Coronary artery (tissue), 2 donors: ENCODE measurements around the gene PWWP2B.

ENCODE experiments used
- DNase-seq: peaks from one replicate; pipeline ENCODE4 v3.0.0-alpha.2; 2017; ENCODE audit warnings: low spot score
- H3K27ac ChIP-seq, 2 donors: fragments of 200-600 bp; sonication (generic); one replicate each; pipeline ENCODE4 v1.5.1; 2016 to 2019
- H3K4me3 ChIP-seq: fragments of 200-600 bp; sonication (generic); 2 replicates; pipeline ENCODE4 v1.5.1; 2016; ENCODE audit warnings: mild to moderate bottlenecking, moderate library complexity
- CTCF ChIP-seq: fragments of 200-600 bp; sonication (generic); IDR thresholded peaks from one replicate; pipeline ENCODE4 v1.5.1; 2019; ENCODE audit warnings: antibody characterized with exemption

The PWWP2B gene

GRCh38 chr10:132447446-132448247, 50.6 kb downstream of the PWWP2B start:
- Histone ChIP-seq H3K4me3 (no peak overlapping the region), H3K27ac (peak overlapping the region in 1 of 2 donors; percentile 23)
- TF ChIP-seq CTCF: no peak
- no peak for DNase-seq

GRCh38 chr10:132448248-132448731, 51.3 kb downstream of the PWWP2B start:
- H3K4me3 ChIP-seq: no peak overlapping the region
- no peak for DNase-seq
- H3K27ac ChIP-seq: peak overlapping the region in 1 of 2 donors; percentile 23
- no peak for TF ChIP-seq CTCF

- DNase-seq: no peak
- no peak overlapping the region for H3K4me3 ChIP-seq
- no peak overlapping the region for H3K27ac ChIP-seq
- TF ChIP-seq CTCF: no peak
Observed at GRCh38 chr10:132449051-132449810, 52.2 kb downstream of the PWWP2B start.

GRCh38 chr10:132449811-132450181, 52.8 kb downstream of the PWWP2B start:
- Histone ChIP-seq H3K27ac (no peak overlapping the region), H3K4me3 (no peak overlapping the region)
- DNase-seq: no peak
- TF ChIP-seq CTCF: no peak

- H3K27ac ChIP-seq: no peak overlapping the region
- H3K4me3 ChIP-seq: no peak overlapping the region
- no peak for DNase-seq
- no peak for TF ChIP-seq CTCF
Observed at GRCh38 chr10:132450466-132450824, 53.4 kb downstream of the PWWP2B start.

- DNase-seq: no peak
- TF ChIP-seq CTCF: no peak
- Histone ChIP-seq H3K27ac (no peak overlapping the region), H3K4me3 (no peak overlapping the region)
Observed at GRCh38 chr10:132450825-132451505, 54.0 kb downstream of the PWWP2B start.
